NCI-H524 (cell line): ENCODE data around the gene AP4S1.
A peak's percentile ranks its signal among the peaks of the same experiment; 100 is the strongest.
"Not testable (repeated sequence)": the region's sequence is repeated elsewhere in the genome, so short reads cannot be mapped to it uniquely, and the experiment has no call there.

Experiments
- DNase-seq, 2 experiments: peaks; one replicate each; lab custom pipeline; 2025; lab: John Stamatoyannopoulos, UW

The AP4S1 gene

DNA sequence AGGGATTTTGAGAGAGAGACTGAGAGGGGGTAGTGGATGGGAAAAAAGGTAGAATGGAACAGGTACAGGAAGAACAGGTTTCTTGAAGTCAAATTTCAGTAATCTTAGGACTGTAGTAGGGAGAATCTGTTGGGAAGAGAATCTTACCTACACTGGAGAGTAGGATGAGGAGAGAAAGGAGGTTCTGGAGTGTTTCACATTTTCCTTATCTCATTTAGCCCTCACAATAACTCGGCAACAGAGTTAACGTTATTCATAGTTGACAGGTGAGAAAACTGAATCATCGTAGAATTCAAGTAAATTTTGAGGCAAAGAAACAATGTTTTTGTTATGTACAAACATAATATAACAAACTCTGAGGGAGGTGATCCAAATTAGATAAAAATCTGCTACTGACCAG, 17.9 kb downstream of the AP4S1 start:
- DNase-seq, result no peak

DNA sequence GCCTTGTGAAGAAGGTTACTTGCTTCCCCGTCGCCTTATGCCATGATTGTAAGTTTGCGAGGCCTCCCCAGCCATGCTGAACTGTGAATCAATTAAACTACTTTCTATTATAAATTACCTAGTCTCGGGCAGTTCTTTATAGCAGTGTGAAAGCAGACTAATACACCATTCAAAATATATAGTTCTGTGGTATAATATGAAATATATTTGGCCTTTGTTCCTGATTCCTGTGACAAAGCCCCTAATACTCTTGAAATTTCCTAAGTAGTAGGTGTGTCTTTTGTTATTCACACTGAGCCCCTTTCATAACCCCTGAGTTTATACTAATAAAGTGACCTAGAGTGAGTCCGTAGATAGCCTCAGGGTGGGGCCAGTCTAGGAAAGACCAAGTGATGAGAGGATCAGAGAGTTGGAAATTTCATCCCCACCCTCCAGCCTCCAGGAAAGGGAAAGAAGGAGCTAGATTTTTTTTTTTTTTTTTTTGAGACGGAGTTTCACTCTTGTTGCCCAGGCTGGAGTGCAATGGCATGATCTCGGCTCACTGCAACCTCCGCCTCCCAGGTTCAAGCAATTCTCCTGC, 20.1 kb downstream of the AP4S1 start:
- no peak for DNase-seq

DNA sequence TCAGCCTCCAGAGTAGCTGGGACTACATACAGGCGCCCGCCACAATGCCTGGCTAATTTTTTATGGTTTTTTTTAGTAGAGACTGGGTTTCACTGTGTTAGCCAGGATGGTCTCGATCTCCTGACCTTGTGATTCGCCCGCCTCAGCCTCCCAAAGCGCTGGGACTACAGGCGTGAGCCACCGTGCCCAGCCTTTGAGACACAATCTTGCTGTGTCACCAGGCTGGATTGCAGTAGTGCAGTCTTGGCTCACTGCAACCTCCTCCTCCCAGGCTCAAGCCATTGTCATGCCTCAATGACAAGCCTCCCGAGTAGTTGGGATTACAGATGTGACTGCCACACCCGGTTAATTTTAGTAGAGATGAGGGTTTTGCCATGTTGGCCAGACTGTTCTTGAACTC, 22.1 kb downstream of the AP4S1 start:
- no peak for DNase-seq

DNA sequence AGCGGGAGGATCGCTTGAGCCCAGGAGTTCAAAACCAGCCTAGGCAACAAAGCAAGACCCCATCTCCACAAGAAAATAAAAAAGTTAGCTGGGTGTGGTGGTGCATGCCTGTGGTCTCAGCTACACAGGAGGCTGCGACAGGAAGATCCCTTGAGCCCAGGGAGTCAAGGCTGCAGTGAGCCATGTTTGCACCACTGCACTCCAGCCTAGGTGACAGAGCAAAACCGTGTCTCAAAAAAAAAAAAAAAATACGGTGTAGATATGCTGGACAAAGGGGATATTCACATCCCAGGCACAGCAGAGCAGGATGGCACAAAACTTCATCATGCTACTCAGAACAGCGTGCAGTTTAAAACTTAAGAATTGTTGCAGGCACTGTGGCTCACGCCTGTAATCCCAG, 25.6 kb downstream of the AP4S1 start:
- no peak for DNase-seq

DNA sequence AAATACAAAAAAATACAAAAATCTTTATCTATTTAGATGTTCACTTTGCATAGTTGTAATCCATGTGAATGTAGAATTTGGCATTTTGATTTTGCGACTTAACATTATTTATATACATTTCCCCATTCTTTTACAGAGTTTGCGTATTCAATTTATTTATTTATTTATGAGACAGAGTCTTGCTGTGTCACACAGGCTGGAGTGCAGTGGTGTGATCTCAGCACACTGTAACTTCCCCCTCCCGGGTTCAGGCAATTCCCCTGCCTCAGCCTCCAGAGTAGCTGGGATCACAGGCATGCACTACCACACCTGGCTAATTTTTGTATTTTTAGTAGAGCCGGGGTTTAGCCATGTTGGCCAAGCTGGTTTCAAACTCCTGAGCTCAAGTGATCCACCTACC, 26.1 kb downstream of the AP4S1 start:
- DNase-seq, result no peak

DNA sequence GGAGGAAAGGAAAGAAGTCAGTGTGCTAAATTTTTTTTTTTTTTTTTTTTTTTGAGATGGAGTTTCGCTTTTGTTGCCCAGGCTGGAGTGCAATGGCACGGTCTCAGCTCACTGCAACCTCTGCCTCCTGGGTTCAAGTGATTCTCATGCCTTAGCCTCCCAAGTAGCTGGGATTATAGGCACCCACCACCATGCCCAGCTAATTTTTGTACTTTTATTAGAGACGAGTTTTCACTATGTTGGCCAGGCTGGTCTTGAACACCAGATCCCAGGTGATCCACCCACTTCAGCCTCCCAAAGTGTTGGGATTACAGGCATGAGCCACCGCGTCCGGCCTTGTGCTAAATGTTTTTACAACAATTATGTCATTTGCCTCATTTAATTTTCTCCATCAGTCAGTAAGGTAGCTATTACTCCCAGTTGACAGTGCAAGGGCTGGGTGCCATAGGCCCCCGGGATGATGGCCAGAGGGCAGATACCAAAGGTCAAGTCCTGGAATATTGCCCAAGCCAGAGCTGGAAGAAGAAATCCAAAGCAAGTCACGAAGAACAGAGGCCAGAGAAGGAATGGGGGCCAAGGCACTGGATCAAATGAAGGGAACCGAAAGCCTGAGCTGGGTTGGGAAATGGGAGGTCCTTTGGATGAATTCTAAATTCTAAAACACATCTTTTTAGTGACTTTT, 27.6 kb downstream of the AP4S1 start:
- not testable (repeated sequence) for DNase-seq

DNA sequence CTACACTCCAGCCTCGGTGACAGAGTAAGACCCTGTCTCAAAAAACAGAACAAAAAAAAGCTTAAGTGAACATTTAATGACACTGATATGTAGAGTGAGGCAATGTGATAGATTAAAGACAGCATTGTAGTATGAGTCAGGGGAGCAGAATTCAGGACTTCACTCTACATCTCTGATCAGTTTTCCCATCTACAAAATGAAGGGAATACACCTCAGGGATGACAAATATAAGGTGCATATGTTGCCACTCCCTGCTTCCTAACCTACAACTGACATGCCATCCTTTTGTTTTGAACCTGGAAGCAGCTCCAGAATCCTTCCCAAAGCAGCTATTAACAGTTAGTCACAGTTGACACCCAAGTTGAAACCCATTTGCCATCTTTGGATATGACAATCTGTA, 31.6 kb downstream of the AP4S1 start:
- peak in 1 of 2 experiments; percentile 34 for DNase-seq

DNA sequence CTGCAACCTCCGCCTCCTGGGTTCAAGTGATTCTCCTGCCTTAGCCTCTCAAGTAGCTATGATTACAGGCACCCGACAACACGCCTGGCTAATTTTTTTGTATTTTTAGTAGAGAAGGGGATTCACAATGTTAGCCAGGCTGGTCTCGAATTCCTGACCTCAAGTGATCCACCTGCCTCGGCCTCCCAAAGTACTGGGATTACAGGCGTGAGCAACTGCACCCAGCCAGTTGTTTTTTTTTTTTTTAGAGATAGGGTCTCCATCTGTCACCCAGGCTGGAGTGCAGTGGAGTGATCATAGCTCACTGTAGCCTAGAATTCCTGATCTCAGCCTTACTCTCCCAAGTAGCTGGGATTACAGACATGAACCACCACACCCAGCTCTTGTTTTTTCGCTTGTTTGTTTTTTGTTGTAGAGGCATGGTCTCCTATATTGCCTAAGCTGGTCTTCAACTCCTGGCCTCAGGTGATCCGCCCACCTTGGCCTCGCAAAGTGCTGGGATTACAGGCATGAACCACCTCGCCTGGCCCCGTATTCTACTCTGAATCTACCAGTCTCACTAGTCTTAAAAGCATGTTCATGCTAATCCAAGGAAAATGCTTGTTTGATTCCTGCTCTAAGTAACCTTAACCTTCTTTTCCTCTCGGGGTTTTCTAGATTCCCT, 32.4 kb downstream of the AP4S1 start:
- peak; percentile 78 to 87 for DNase-seq

DNA sequence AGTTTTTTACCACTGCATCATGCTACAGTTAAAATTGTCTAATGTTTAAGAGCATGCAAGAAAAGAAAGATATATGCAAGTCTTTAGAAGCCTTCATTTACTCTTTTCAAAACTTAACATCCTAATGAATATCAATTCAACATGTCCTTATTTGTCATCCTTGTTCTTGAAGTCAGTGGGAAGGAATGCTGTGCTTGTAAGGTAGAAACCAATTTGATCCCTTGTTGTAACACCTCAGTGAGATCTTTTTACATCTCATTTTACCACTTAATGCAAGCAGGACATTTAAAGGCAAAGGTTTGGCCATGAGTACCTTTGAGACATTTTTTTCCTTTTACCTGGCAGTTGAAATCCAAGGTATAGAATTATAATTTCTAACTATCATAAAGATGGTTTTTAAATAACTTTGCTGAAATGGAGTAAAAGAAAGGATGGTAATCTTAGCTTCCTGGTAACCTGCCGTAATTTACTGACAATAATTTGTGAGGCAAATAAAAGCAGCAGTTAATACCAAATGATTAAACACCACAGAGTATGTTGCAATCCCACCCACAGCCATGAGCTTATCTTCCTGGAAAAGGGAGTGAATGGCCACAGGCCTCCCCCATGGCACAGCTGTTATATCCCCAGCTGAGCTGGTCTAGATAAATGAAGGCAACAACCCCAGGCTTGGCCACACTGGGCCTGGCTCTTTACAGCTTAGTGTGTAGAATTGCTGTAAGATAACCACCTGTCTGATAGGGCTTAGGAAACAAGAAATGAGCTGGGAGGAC, 33.9 kb downstream of the AP4S1 start:
- peak; percentile 66 to 77 for DNase-seq

DNA sequence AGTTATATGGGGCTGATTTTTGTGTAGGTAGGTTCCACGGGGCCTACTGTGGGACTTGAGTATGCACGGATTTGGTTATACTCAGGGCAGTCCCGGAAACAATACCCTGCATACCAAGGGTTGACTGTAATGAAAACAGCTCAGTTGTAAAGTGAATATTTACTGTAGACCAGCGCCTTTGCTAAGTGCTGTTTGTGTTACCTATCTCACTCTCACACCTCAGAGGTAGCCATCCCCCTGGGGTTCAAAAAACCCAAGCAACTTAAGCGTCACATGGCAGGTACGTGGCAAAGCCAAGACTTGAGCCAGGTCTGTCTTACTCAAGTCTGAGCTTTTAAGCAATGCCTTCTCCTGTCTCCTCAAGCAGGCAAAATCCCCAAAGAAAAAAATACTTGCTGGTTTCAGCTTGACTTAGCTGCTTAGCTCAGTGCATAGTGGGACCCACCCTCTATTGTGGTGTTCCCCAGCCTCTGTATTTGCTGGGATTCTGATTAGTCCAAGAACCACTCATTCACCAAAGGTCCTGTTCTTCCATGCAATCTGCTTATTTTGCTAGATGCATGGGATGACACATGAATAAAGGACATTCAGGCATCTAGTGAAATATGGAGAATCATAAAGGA, 34.9 kb downstream of the AP4S1 start:
- no peak for DNase-seq

DNA sequence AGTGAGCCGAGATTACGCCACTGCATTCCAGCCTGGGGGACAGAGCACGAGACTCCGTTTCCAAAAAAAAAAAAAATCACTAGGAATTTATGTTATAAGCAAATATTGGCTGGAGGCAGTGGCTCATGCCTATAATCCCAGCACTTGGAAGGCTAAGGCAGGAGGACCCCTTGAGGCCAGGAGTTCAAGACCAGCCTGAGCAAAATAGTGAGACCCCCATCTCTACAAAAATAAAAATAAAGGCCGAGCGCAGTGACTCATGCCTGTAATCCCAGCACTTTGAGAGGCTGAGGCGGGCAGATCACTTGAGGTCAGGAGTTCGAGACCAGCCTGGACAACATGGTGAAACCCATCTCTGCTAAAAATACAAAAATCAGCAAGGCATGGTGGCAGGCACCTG, 37.5 kb downstream of the AP4S1 start:
- not testable (repeated sequence) for DNase-seq

DNA sequence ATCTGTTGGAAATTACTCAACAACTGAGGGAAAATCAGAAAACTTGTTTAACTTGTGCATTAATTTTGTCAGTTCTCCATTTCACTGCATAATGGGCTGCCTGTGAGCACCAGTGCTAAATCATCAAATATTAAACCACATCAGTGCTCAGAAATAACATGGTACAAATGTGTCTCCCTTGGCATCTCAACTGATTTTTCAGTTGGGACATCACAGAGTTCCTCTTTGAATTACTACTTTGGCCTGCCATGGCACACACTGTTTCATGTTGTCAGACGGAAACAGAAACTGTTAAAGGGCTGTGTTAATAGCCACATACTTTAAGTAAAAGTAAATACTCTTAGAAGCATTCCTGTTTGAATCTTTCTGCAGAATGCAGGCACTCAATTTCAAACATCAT, 42.8 kb downstream of the AP4S1 start:
- no peak for DNase-seq

DNA sequence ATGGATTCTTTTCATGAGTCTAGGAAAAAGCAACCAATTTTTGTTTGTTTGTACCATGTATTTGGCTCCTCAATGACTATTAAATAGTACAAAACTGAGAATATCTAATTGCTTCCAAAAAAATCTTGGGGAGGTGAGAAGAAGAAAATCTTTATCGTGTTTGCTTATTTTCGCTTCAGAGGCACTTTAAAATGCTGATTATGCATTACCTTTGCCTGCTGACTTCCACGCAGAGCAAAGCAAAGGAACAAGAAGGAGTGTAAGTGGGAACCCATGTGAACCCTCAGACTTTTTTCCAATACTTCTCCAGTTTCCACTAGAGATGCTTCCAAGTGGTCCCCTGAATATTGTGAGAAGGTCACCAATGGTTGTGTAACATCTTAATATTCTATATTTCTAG, 43.9 kb downstream of the AP4S1 start:
- DNase-seq, result no peak

DNA sequence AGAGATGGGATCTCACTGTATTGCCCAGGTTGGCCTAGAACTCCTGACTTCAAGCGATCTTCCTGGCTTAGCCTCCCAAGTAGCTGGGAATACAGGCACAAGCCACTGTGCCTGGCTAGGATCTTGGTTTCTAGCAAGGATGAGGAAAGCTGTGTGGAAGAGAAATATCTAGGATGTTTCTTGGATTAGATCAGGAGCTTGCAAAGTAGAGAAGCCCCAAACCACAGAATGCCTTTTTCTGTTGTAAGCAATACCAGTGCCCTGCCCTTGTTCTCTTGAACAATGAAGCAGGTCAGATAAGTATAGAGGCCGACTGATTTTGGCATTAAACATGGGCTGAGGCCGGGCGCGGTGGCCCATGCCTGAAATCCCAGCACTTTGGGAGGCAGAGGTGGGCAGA, 45.0 kb downstream of the AP4S1 start:
- DNase-seq, result no peak

DNA sequence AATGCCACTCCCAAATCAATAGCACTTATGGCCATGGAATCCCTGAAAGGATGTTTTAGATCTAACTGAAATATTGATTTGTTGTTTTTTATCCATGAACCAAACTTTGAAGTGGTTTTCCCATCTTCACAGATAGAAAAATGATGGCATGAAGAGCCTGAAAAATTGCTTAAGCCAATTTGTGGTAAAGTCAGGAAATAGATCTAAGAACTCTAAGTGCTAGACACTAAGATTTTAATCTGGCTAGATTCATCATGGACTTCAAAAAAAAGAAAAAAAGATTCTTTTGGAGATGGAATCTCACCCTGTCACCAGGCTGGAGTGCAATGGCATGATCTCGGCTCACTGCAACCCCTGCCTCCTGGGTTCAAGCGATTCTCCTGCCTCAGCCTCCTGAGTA, 45.7 kb downstream of the AP4S1 start:
- no peak for DNase-seq

DNA sequence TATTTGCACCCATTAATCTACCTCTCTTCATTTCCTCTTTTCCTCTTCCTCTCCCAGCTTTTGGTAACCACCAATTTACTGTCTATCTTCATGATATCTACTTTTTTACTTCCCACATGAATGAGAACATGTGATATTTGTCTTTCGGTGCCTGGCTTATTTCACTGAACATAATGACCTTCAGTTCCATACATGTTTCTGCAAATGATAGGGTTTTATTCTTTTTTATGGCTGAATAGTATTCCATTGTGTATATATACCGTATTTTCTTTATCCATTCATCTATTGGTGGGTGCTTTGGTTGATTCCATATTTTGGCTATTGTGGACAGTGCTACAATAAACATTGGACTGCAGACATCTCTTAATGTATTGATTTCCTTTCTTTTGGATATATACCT, 49.7 kb downstream of the AP4S1 start:
- DNase-seq, result no peak

DNA sequence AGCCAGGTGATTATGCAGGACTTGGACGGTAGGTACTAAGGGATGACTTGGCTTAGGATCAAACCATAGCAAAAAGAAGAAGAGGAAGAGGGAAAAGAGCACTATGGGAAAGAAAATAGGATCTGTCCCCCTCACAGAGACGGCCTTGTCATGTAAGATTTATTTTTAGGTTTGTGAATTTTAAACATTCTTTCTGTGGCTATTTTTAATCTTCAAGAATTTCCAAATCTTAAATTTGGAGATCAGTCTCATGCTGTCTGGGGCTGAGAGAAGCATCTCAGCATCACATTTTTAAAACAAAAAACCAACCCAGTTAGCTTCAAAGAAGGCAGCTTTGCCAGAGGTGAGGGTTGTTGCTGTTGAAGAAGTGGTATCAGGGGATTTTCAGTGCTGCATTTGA, 53.3 kb downstream of the AP4S1 start:
- no peak for DNase-seq

DNA sequence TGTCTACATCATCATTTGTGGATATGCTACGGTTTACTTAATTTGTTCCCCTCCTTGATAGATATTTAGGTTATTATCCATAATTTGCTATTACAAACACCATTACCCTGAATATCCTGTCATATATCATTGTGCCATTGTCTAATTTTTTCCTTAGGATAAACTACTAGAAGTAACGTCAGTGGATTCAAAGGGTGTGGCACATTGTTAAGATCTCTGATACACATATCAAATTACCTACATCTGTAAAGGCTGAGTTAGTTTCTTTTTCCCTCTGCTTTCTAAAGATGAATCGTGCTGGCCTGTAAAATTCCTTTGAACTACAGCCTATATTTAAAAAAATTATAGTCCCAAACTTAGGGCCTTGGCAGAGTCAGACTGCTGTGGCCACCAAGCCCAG, 54.6 kb downstream of the AP4S1 start:
- DNase-seq, result no peak

DNA sequence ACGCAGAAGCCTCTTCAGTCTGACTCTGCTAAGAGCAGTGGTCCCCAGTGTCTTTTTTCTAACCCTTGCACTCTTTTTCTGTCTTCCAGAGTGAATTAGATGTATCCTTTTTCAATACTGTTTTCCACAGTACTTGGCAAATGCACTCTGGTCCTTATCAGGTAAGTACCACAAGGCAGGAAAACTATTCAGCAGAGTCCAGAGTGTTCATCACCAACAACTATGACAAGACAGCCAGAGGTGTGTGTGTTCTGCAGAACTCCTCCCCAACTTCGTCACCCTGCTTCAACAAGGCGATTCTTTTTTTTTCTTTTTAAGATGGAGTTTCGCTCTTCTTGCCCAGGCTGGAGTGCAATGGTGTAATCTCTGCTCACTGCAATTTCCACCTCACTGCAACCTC, 55.0 kb downstream of the AP4S1 start:
- DNase-seq, result no peak

DNA sequence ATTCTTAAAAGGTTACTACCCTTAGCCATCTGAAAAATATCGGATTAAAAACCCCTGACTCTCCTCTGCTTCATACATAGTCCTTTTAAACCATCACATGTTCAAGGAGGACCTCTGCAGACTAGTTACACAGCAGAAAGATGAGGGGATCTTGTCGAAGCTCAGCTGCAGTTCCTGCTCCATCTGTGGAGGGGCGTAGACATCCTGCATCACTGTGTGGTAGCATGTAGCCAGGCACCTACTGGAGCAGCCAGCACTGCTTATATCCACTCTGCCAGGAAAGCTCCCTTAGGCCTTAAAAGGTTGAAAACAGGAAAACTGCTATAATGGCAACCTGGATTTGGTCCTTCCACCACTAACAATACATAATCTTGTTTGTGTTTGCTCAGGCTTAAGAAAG, 58.3 kb downstream of the AP4S1 start:
- DNase-seq, result no peak

DNA sequence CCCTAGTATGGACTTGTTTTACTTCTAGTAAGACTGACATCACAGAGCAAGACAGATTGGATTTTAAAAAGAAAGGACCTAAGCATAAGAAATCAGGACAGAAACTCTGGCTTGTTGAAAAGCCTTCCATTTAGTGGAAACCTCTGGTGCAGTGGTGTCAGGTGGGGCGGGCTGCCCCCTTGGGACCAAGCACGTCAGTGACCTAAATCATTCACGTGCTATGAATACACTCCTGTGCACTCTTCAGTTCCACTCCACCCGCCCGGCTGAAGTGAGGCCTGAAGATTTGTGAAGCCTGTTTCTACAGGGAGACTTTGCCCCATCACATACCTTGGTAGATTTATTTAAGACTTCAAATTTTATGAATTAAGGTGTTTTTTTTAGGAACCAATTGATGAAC, 58.9 kb downstream of the AP4S1 start:
- peak in 1 of 2 experiments; percentile 17 for DNase-seq

DNA sequence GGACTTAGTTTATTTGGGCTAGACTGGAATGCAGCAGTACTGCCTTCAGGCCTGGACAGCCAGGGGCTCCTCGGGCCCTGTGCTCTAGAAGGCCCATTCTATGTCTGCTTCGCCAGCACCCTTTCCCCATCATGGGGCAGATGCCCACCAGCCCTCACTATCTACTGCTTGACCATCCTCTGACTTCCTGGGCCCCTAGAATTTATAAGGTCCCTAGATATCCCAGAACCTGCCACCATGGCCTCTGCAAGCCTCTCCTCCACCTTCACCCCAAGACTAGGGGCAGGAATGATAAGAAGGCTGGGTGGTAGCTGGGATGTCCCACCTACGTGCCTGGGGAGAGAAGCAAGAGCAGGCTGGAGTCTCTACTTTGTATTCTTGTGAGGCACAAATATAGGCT, 59.6 kb downstream of the AP4S1 start:
- DNase-seq, result no peak
